ENCODE results near the gene AGBL2. TPM values are rescaled to one million over a fixed set of nuclear protein-coding genes. Genes with fewer than 3 reads are reported as not detected.

Gene AGBL2
- total and polyA plus RNA-seq, 9 of the 15 experiments (the other 6 are each of a cell fraction or from before 2014, with no cell fraction given), result 0.57 to 6.5 (median 1.3) TPM

DNA sequence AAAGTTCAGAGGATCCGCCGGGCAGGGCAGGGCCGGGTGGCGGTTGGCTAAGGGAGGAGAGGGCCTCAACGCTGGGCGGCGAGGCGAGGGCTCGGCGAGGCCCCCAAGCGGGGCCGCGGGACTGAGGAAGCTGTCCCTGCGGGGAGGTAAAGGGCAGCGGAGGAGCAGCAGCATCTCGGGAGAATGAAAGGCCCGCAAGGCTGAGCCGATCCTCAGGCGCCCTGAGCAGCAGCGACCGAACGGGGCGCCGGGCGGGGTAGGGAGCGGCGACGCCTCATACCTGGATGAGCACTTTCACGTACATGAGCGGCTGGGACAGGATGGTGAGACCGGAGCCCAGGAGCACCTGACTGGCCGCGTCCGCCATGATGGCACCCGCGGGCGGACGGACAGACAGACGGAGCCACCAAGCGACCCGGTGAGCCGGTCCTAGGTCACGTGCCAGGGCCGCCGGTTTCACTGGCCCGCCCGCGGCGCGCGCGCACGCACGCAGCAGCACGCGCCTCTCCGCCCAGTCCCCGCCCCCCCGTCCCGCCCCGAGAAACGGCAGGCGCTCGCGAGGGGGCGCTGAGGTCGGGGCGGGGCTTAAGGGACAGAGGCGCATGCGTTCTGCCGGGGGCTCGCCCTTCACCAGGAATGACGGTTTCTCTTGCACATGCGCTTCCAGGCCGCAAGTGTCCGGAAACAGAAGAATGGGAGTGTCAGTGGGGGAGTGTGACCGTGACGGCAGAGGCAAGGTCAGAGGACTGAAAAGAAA, 72.9 kb downstream of the AGBL2 start, which contains the start of gene MTCH2 (continued):
- TF ChIP-seq RBFOX2 (IDR thresholded peaks at IDR 0.05; ENCODE audit: low read depth, low read length) (peak; percentile 98), ARNT (IDR thresholded peaks at IDR 0.05) (no peak), FOXA3 (CRISPR knock-in tag; conservative IDR thresholded peaks at IDR 0.05 in 1 of 2, IDR thresholded peaks at IDR 0.05 in 1 of 2) (peak in 1 of 2 experiments; percentile 69; a peak in 1 of 4 replicates), ARID1B (IDR thresholded peaks at IDR 0.05) (no peak), CC2D1A (IDR thresholded peaks at IDR 0.05) (no peak), POLR2H (tag; IDR thresholded peaks at IDR 0.05; ENCODE audit: low read depth) (peak; percentile 70), E2F8 (IDR thresholded peaks at IDR 0.05; ENCODE audit: low read depth, partially characterized antibody) (peak; percentile 31), SAP30 (IDR thresholded peaks at IDR 0.05; ENCODE audit: borderline replicate concordance, insufficient read depth, low read depth, low read length, poor library complexity, severe bottlenecking) (peak; percentile 59), JUNB (CRISPR knock-in tag; conservative IDR thresholded peaks at IDR 0.05) (no peak), ZNF274 (IDR thresholded peaks at IDR 0.05; ENCODE audit: borderline replicate concordance, low read depth, low read length) (no peak), GABPA (tag; conservative IDR thresholded peaks at IDR 0.05; ENCODE audit: low read depth) (no peak; the same call in 1 of the 2 replicates), KLF13 (tag; IDR thresholded peaks at IDR 0.05; ENCODE audit: borderline replicate concordance, low read depth) (0 out of 2 replicates have a peak, but pooled peaks have one; percentile 33), ZMIZ1 (IDR thresholded peaks at IDR 0.05; ENCODE audit: low read depth in 2 of 2, low read length in 2 of 2) (no peak; a peak in 1 of 4 replicates), ZNF124 (CRISPR knock-in tag; IDR thresholded peaks at IDR 0.05) (no peak), MEIS2 (IDR thresholded peaks at IDR 0.05; ENCODE audit: partially characterized antibody) (peak; percentile 96), E2F3 (CRISPR knock-in tag; IDR thresholded peaks at IDR 0.05) (0 out of 2 replicates have a peak, but pooled peaks have one; percentile 19), GATA2 (CRISPR knock-in tag; IDR thresholded peaks at IDR 0.05) (no peak)
- TF ChIP-seq, protein P1, sequence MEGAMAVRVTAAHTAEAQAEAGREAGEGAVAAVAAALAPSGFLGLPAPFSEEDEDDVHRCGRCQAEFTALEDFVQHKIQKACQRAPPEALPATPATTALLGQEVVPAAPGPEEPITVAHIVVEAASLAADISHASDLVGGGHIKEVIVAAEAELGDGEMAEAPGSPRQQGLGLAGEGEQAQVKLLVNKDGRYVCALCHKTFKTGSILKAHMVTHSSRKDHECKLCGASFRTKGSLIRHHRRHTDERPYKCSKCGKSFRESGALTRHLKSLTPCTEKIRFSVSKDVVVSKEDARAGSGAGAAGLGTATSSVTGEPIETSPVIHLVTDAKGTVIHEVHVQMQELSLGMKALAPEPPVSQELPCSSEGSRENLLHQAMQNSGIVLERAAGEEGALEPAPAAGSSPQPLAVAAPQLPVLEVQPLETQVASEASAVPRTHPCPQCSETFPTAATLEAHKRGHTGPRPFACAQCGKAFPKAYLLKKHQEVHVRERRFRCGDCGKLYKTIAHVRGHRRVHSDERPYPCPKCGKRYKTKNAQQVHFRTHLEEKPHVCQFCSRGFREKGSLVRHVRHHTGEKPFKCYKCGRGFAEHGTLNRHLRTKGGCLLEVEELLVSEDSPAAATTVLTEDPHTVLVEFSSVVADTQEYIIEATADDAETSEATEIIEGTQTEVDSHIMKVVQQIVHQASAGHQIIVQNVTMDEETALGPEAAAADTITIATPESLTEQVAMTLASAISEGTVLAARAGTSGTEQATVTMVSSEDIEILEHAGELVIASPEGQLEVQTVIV (CRISPR knock-in tag; IDR thresholded peaks at IDR 0.05; ENCODE audit: borderline replicate concordance), result no peak

Data from K562 (cell line).